NCI-H510A treated with DMSO at 0.1 percent for 48 hours (cell line): ENCODE measurements around the gene TSPAN5.
"Not testable (repeated sequence)": the region's sequence is repeated elsewhere in the genome, so short reads cannot be mapped to it uniquely, and the experiment has no call there.

Experiments
- DNase-seq: peaks from one replicate; lab custom pipeline; 2025; lab: John Stamatoyannopoulos, UW

Gene TSPAN5

DNA sequence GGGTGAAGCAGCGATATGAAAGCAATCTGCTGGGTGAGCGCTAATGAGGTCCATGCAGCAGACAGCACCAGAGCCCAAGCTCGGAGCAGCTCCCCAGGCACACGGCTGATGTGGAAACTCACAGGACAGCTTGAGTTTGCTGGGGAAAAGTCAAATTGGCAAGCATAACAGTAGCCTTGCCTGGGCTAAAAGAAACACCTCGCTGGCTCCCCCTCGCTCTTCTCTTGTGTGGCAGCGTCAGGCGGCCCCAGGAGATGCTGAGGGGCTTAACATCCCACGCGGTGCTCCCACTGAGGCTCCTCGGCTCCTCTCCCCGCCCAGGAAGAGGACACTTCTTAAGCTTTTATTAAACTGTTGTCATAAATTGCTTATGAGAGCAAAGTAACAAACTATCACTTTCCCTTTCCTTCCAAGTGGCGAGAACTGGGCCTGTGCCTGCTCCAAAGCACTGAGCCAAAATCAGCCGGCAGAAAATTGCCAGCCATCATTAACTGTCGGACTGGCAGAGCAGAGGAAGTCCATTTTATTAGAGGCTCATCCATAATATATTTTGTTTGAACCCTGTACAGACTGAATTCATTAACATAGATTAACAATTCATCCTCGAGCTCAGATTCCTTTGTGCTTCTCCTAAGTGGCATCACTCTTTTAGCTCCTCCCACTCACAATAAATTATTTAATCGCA lies 111.4 kb downstream of the TSPAN5 start:
- no peak for DNase-seq

DNA sequence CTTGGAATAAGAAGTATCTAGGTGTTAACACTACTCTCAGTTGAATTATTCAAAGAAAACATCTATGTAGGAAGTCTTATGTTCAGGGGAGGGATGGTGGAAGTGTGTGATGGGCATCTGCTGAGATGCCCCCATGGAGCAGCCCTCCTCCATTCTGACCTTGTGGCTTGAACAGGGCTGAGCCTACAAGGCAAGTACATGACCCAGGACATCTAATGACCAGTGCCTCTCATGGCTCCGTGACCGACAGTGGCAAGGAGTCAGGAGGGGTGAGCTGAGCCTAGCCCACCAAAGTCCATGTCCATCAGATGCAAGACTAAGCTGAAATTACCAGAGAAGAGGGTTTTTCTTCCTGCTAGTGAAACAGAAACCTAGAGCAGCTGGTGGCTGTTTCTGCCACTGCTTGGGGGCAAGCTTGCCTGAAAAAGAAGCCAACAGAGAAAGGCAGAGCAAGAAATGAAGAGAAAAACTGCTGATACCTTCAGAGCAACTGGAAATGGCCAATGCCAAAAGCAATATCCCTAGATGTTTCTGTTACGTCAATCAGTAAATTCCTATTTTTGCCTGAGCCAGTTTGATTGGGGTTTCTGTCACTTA lies 113.5 kb downstream of the TSPAN5 start:
- DNase-seq = no peak

DNA sequence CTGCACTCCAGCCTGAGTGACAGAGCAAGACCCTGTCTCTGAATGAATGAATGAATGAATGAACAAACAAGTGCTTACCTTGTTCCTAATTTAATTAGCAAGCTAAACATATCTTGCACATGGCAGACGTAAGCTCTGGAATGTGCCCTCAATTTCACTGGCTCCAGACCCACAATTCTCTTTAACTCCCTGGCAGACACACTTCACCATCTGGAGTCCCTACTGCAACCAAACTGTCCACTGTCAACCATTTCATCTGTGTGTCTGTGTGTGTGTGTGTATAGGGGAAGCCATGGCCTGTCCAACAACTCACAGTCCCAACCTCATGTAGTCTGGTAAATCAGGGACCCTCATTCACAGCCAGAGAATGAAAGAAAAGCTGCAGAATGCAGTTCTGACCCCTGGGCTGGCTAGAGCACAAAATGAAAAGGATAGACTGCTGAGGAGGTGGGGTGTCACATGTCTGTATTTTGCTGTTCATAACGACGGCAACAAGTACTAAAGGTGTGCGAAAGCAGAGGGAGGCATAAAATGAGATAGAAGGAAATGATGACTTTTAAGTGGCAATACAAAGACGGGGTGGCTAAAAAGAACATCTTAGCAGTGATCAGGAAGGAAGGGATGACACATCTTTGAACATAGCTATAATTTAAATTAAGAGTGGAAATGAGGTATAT lies 114.1 kb downstream of the TSPAN5 start:
- DNase-seq = no peak

DNA sequence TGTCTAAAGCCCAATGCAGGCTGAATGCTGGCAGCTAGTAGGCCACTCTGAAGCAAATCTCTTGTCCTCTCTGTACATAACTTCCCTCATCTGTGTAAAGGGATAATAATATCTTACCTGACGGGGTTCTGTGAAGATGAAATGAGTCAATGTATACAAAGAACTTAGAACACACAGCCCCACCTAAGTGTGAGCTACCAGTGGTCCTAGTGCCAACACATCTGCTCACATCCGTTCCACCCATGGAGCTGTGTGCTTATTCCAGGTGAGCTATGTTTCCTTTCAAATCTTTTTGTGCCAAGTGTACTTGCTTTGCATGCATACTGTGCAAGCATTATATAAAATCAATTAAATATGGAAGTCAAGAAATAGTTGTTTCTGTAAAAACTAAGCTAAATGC lies 116.4 kb downstream of the TSPAN5 start:
- no peak for DNase-seq

DNA sequence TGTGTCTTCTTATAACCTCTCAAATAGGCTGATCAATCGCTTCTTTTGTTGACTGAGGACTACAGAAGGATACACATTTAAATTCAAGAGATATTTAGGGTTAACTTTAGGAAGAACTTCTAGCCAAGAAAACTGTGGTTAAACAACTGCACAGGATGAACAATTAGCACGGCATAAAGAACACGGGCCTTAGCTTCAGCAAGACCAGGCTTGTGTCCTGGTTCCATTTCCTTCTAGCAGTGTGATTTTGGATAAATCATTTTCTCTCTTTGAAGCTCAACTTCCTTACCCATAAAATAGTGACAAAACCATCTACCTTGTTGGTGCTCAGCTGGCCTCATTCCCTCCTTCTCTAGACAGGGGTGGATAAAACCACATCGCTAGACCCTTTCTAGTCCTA lies 117.6 kb downstream of the TSPAN5 start:
- DNase-seq = no peak

DNA sequence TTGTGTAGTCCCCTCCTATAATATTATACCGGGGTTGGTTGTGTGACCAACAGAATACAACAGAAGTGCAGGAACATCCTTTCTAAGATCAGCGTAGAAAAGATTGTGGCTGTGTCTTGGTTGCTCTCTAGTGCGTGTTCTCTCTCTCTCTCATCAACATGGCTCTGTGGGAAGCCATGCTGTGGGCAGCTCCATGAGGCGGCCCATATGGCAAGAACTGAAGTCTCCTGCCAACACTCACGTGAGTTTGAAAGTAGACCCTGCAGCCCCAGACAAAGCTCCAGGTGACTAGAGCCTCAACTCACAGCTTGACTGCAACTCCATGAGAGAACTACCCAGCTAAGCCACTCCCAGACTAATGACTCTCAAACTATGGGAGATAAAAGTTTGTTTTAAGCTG lies 118.7 kb downstream of the TSPAN5 start:
- no peak for DNase-seq

DNA sequence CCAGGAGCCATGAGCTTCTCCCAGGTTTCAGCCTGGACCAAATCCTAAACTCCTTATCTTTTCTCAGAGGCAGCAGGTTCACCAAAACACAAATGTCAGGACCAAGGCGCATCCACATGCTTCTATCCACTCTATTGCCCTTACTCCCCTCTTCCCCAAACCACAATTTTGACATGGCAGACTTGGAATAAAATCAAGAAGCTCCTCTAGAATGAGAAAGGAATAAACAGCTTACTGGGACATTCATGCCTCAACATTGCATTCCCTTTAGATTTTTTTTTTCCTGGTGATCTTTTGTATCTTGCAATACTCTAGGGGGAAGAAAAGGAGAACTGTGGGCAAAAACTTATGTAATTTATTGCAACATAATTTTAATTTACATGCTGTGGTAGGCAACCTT lies 119.1 kb downstream of the TSPAN5 start:
- no peak for DNase-seq

DNA sequence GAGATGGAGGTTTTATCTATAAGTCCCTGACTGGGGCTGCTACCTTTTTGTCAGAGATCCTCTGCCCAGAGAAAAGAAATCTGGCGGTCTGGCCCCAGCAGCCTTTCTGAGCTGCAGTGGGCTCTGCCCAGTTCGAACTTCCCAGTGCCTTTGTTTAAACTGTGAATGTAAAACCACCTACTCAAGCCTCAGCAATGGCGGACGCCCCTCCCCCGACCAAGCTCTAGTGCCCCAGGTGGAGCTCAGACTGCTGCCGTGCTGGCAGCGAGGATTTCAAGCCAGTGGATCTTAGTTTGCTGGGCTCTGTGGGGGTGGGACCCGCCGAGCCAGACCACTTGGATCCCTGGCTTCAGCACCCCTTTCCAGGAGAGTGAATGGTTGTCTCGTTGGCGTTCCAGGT lies 121.8 kb downstream of the TSPAN5 start:
- no peak for DNase-seq

DNA sequence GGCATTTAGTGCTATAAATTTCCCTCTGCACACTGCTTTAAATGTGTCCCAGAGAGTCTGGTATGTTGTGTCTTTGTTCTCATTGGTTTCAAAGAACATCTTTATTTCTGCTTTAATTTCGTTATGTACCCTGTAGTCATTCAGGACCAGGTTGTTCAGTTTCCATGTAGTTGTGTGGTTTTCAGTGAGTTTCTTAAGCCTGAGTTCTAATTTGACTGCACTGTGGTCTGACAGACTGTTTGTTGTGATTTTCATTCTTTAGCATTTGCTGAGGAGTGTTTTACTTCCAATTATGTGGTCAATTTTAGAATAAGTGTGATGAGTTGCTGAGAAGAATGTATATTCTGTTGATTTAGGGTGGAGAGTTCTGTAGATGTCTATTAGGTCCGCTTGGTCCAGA lies 124.3 kb downstream of the TSPAN5 start:
- not testable (repeated sequence) for DNase-seq

DNA sequence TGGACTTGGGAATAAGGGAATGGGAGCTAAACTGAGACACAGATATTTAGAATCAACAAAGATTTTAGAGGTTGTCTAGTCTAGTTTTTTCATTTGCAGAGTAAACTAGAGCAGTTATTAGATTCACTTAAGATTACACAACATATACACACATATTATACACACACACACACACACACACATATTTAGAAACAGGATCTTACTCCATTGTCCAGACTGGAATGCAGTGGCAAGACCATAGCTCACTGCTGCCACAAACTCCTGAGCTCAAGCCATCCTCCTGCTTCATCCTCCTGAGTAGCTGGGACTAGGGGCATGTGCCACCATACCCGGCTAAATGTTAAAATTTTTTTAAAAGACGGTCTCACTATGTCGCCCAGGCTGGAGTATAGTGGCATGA lies 127.8 kb downstream of the TSPAN5 start:
- DNase-seq = no peak

DNA sequence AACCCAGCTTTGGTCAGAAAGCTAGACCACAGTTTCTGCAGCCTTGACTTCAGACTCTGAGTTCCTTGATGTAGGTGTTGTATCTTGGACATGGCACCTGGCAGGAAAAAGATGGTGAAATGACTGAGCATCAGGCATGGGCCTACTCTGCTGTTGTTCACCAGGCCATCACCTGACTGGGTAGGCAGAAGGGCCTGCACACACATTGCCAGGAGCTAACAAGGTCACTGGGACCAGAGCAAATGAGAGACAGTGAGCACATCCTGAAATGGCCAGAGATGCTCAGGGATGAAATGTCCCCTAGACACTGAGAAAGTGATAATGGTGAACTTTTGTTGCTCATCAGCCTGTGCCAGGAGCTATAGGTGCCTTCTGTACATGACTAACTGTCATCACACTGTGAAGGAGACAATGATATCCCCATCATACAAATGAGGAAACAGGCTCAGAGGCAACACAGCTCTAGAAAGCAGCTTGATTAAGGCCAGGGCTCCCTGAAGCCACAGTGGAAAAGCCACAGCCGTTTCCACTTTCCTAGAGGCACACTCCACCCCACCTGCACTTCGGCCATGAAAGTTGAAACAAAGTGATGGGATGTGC lies 128.3 kb downstream of the TSPAN5 start:
- DNase-seq = no peak

DNA sequence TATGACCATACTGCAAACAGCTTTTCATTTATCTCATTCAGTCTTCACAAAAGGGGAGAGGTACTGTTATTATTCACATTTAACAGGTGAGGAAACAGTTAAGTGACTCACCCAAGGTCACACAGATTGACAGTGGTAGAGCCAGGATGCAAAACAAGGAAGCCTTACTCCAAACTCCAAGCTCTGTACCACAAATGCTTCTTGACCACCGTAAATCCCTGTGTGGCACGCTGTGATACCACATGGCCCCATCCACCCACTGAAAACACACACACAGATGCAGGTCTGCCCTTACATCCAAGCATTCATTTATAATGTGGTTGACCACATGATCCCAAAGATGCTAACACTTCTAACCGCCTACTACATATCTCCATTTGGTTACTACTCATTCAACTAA lies 129.5 kb downstream of the TSPAN5 start:
- DNase-seq = no peak

DNA sequence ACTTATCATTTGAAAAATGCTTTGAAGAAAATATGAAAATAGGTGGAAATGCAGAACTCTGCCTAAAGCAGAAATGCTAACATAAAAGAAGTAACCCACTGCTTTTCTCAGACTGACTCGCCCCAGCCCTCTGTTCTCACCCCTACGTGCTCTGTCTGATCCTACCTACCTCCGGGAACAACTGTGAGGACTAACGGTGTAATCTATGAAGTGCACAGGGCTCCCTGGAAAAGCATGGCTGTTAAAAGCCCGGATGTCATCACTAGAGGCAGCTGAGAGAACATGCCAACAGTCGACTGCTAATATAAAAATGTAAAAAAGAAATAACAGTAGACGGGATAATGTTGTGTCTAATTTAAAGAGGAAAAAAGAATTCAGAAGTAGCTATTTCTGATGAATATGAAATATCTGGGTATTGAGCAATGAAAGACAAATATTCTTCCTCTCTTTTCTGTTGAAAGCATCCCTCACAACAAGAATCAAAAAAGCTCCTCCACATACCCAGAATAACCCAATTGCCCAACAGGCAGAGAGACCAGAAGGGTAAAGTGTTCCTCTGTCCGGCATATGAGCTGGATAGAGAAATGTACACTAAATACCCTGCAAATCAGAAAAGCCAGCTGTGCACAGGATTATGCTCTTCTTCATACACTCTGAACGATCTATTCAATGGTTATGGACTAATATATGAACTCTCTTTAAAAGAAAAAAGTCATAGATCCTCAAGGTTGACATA lies 130.7 kb downstream of the TSPAN5 start:
- DNase-seq = no peak

DNA sequence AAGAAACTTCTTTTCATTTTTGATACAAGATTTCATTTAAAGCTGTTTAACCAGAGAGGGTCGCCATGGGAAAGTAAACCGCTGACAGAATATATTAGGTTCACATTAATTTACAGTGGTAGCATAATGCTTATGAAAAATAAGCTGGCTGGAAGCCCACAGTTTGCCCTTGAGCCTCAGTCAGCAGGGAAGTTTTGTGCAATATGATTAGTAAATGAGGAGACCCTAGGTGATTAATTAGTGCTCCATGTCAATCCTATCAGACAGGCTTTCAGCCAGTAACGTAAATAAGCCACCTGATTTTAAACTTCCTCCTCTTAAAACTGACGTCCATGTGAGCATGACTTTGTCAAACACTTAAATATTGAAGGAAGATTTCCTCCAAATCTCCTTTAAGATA lies 134.2 kb downstream of the TSPAN5 start:
- no peak for DNase-seq

DNA sequence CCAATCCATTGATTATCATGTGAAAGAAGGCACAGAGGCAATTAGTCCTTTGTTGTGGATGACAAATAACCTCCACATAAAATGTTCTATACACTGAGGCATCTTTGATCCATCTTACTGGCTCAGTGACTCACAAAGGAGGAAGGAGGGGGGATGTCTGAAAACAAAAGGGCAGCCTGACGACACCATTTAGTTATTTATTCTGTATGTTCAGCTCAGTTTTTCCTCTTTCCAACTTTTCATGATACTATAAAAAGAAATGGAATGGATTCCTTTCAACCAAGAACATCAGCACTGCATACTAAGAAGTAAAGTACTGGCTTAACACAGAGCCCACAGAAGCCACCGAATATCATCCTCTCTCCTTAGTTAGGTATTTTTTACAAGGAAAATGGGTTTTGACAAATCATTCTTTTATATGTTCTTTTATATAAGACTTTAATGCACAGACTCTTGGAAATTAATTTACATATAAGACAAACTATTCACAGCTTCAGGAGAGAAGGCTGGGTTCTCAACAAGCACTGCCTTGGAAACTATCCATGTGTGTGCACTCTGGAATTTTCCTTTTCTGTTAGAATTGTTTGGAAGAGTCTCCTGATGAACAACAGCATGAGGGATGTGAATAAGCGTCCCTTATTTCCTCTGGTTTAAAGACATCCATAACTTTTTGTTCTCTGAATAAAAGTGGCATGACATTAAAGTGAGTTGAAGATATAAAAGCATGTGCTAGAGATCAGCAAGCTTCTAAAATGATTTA lies 135.6 kb downstream of the TSPAN5 start:
- no peak for DNase-seq

DNA sequence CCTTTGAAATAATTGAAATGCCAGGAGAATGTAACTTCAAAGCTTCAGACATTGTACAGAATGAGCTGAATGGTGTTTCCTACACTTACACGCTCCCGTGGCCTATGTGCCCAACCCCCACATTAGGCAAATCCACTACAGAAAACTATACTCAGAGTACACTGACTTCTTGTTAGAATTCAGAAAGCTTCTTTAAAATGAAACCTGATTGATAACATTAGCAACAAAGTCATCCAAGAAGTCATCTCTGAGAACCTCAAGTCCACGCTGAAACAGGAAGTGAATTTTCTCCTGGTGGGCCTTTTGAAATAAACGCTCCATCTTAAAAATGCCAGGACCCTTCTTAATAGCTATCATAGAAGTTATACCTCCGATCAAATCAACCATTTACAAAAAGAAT lies 136.3 kb downstream of the TSPAN5 start:
- DNase-seq = no peak

DNA sequence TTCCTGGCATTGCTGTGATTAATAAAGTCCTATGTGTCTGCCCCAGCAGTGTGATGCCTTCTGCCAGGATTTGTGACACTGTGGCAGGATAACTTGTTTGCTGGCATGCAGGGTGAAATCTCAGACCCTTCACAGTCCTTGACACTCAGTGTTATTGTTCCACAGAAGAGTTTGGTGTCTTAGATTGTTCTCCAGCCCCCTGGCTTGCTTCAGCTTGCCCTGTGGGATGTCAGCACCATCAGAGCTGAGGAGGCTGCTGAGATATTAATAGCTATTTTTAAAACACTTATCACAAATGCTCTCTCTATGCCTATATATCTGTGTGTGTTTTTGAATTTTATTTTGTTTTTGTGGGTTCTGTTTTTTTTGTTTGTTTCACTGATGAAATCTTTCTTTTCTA lies 136.9 kb downstream of the TSPAN5 start:
- no peak for DNase-seq

DNA sequence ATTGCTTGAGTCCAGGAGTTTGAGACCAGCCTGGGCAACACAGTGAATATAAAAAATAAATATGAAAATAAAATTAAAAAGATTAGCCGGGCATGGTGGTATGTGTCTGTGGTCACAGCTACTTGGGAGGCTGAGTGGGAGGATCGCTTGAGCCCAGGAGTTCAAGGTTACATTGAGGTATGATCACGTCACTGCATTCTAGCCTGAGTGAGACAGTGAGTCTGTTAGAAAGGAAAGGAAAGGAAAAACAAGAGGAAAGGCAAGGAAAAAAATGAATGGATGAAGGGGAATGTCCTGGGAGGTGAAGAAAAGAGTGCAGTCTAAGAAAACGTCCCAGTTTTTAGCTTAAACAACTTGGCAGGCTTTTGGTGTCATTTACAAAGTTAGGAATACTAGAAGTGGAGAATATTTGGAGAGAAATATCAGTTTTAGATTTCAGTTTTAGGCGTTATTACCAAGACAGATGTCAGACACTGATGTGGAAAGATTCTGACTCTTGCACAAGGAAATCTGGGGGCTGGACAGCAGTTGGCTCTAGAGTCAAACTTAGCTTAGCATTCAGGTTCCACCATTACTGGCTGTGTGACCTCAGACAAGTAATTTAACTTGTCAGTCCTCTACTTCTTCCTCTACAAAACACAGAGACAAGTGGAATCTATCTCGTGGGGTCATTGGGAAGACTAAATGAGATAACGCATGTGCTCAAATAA lies 139.0 kb downstream of the TSPAN5 start:
- no peak for DNase-seq

DNA sequence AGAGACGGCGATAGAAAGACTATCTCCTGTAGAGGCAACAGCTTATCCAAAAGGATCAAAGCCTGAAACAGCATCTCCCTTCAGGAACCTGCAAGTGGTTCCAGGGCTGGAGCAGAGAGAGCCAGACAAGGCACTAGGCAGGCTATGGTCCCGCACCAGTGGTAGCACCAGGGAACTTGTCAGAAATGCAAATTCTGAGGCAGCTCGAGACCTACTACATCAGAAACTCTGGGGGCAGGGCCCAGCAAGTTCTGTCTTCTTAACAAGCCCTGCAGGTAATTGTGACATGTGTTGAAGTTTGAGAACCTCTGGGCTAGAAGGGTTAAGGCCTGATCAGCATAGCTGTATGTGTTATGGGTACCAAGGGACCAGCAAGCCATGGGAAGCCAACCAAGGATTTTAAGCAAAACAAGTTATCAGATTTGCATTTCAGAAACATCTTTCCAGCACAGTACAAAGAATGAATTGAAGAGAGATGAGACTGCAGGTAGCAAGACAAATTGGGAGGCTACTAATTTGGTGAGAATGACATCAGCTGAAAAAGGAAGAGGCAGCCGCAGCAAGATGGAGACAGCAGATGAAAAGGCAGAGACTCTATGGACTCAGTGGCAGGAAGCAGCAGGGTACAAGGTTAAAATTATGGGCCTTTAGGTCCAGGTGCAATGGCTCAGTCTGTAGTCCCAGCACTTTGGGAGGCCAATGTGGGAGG lies 139.7 kb downstream of the TSPAN5 start:
- no peak for DNase-seq

DNA sequence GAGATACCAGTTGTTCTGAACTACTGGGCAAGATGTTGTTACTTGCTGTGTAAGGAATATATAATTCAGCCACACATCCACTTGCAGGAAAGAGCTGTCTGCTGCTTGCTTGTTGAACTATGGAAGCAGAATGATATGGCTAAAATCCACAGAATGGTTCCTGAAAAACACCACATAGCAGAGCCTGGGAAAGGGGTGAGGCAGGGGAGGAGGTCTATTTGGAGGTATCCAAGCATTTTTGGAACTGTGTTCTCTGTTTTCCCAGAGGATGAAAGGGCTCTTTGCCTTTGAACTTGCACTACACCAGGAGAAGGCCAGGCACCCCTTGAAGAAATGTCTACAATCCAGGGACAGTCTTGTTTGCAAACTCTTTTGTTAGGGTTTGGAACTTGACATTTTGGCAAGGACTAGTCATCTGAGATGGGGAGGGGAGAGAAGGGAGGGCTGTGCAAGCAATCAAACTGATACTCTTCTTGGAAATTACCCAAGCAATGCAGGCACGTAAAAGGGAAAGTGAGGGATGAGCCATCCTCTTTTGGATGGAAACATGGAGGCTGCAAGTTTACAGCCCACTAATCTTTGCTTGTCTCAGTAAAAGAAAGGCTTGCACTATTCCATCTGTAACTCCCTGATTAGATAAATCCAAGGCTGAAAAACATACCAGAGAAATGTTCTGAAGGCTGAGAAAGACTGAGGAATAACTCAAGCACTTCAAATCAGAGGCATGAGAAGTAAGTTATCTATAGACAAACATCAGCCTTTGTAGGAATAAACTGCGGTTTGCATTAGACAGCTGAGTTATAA lies 141.0 kb downstream of the TSPAN5 start:
- DNase-seq = no peak
